ENCODE data around the gene EXD3.
"Not testable (repeated sequence)": the region's sequence is repeated elsewhere in the genome, so short reads cannot be mapped to it uniquely, and the experiment has no call there.

Gene EXD3

DNA sequence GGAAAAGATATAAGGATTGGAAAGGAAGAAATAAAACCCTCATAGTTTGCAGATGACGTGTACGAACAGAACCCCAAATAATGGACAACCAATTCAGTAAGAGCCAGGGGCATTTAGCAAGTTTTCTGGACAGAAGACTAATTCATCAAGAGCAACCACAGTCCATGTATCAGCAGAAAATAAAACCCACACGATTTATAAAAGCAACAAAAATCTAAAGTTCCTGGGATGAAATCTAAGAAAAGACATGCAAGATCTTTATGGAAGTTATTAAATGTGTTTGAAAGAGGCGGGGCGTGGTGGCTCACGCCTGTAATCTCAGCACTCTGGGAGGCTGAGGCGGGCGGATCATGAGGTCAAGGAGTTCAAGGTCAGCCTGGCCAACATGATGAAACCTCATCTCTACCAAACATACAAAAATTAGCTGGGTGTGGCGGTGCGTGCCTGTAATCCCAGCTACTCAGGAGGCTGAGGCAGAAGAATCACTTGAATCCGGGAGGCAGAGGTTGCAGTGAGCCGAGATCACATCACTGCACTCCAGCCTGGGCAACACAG lies 83.0 kb downstream of the EXD3 start:
- DNase-seq (ENCODE audit: low read depth in 2 of 2) = not testable (repeated sequence)

- DNase-seq (ENCODE audit: low read depth in 2 of 2) = no peak
These were observed 83.7 kb downstream of the EXD3 start for GRCh38 chr9:137339045-137339907.

GRCh38 chr9:137336735-137337134 lies 86.2 kb downstream of the EXD3 start:
- no peak for DNase-seq (ENCODE audit: low read depth in 2 of 2)

DNA sequence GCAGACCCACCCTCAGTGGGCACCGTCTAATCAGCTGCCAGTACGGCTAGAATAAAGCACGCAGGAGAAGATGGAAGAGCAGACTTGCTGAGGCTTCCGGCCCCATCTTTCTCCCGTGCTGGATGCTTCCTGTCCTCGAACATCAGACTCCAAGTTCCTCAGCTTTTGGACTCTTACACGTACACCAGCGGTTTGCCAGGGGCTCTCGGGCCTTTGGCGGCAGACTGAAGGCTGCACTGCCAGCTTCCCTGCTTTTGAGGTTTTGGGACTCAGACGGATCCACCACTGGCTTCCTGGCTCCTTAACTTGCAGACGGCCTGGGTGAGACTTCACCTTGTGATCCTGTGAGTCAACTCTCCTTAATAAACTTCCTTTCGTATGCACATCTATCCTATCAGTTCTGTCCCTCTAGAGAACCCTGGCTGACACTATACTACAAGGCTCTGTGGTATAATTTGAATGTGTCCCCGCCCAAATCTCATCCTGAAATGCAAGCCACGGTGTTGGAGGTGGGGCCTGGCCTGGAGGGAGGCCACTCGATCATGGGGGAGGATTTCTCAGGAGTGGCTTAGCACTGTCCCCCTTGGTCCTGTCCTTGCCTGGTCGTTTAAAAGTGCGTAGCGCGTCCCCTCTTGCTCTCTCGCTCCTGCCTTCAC lies 89.8 kb downstream of the EXD3 start:
- no peak for DNase-seq (ENCODE audit: low read depth in 2 of 2)

GRCh38 chr9:137331929-137332328 lies 91.0 kb downstream of the EXD3 start:
- DNase-seq (ENCODE audit: low read depth in 2 of 2) = no peak

GRCh38 chr9:137330689-137331088 lies 92.3 kb downstream of the EXD3 start:
- no peak for DNase-seq (ENCODE audit: low read depth in 2 of 2)

- not testable (repeated sequence) for DNase-seq (ENCODE audit: low read depth in 2 of 2)
These were observed 93.4 kb downstream of the EXD3 start for GRCh38 chr9:137329590-137329989.

DNA sequence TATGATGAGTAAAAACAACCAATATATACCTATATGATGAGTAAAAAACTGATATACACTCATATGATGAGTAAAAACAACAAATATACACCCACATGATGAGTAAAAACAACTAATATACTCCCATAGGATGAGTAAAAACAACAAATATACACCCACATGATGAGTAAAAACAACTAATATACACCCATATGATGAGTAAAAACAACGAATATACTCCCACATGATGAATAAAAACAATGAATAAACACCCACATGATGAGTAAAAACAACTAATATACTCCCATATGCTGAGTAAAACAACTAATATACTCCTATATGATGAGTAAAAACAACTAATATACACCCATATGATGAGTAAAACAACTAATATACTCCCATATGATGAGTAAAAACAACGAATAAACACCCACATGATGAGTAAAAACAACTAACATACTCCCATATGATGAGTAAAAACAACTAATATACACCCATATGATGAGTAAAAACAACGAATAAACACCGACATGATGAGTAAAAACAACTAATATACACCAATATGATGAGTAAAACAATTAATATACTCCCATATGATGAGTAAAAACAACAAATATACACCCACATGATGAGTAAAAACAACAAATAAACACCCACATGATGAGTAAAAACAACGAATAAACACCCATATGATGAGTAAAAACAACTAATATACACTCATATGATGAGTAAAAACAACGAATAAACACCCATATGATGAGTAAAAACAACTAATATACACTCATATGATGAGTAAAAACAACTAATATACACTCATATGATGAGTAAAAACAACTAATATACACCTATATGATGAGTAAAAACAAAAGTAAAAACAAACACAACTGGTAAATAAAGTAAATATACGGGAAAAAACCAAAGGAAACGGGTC lies 95.1 kb downstream of the EXD3 start:
- not testable (repeated sequence) for DNase-seq (ENCODE audit: low read depth in 2 of 2)

DNA sequence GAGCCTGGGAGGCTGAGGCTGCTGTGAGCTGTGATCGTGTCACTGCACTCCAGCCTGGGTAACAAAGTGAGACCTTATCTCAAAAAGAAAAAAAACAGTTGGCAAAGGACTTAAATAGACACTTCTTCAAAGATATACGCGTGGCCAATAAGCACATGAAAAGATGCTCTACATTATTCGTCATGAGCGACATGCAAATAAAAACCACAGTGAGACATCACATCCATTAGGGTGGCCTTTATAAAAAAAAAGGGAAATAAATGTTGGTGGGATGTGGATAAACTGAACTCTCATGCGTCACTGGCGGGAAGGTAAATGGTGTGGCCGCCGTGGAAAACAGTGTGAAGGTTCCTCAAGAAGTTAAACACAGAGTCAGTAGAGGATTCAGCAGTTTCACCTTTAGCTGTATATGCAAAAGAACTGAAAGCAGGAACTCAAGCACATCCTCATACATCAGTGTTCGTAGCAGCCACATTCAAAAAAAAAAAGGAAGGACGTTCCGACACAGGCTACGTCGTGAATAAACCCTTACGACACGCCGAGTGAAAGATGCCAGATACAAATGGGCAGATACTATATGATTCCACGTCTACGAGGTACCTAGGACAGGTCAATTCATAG lies 96.4 kb downstream of the EXD3 start:
- DNase-seq (ENCODE audit: low read depth in 2 of 2) = no peak

GRCh38 chr9:137325799-137326198 lies 97.2 kb downstream of the EXD3 start:
- no peak for DNase-seq (ENCODE audit: low read depth in 2 of 2)

DNA sequence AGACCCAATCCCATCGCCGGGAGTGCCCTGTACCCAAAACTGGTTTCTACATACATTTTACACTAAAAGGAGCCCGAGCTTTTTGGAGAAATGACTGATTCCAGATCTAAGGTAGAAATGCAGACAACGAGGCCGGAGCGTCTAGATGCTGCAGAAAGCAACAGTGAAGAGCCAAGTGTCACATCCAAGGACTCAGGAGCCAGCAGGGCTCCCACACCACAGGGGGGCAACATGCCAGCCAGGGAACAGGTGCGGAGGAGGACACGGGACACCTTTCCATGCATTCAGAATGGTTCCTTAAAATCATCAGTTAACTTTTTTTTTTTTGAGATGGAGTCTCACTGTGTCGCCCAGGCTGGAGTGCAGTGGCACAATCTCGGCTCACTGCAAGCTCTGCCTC lies 97.8 kb downstream of the EXD3 start:
- DNase-seq (ENCODE audit: low read depth in 2 of 2) = no peak

GRCh38 chr9:137323531-137324331 lies 99.2 kb downstream of the EXD3 start:
- DNase-seq (ENCODE audit: low read depth in 2 of 2) = no peak

DNA sequence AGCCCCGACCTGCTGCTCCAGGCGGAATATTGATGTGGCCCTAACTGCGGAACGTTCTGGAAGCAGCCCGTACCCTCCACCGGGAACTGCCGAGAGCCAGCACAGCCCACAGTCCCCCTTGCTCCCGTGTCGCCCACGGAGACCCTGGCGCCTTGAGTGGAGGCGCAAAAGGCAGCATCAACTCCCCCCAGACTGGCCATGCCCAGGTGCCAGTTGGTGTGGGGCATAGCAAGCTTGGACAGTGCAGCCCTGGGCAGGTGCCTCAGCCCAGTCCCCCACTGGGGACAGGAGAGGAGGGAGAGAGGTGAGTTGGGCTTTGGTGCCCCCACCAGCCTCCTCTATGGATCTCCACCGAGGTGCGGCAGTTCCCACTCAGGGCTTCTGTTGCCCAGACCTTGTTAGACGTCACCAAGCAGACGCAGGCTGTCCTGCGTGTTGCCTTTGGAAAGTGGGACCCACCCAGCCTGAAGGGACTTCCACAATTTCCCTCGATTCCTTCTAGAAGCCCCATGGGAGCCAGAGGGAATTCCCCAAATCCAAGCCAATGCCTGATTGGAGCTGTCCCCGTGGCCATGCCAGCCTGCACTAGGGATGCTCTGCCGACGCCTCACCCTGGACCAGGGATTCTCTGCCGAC lies 101.1 kb downstream of the EXD3 start:
- no peak for DNase-seq (ENCODE audit: low read depth in 2 of 2)

- DNase-seq (ENCODE audit: low read depth in 2 of 2) = no peak
These were observed 102.2 kb downstream of the EXD3 start for GRCh38 chr9:137320555-137321384.

GRCh38 chr9:137319739-137320551 lies 103.0 kb downstream of the EXD3 start:
- no peak for DNase-seq (ENCODE audit: low read depth in 2 of 2)

GRCh38 chr9:137319011-137319738 lies 103.8 kb downstream of the EXD3 start:
- no peak for DNase-seq (ENCODE audit: low read depth in 2 of 2)

DNA sequence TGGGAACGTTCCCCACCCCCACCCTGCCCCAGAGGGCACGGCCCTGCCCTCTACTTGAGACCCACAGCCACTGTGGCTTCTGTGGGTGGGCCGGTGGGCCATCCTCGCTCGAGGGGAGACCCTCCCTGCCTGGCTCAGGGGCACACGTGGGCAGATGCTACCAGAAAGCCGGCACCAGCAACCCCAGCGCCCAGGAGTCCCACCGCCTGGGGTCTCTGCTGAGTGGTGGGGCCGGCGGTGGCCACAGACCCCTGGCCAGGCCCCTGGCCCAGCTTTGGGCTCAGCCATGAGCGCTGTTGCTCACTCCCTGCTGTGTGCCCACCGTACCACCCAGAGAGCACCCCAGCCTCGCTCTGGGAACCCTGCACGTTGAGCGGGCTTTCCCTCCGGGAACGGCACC lies 104.4 kb downstream of the EXD3 start:
- DNase-seq (ENCODE audit: low read depth in 2 of 2) = no peak

Measured in fibroblast of skin of left biceps (primary cell).